HG03097 (cell line): ENCODE results near the gene CALCB.
"Not testable (repeated sequence)": the region's sequence is repeated elsewhere in the genome, so short reads cannot be mapped to it uniquely, and the experiment has no call there.

ENCODE experiments used
- ATAC-seq: cut with Tn5 transposase; IDR thresholded peaks from one replicate; pipeline ENCODE4 v1.9.1; 2021; ENCODE audit not compliant: unreplicated experiment, low FRiP score

Gene CALCB

GRCh38 chr11:15073361-15074205, at the start of gene CALCB:
Gene CALCB, plus strand, starts transcription at chr11:15073593. Its CDS starts 1,126 bp downstream, at chr11:15074719.
- no peak for ATAC-seq

GRCh38 chr11:15027011-15027410, 46.4 kb upstream of the CALCB start:
- ATAC-seq = no peak

- ATAC-seq = no peak
Observed at GRCh38 chr11:15027956-15028355, 45.4 kb upstream of the CALCB start.

- ATAC-seq = no peak
Observed at GRCh38 chr11:15028379-15028778, 45.0 kb upstream of the CALCB start.

GRCh38 chr11:15031945-15032344, 41.4 kb upstream of the CALCB start:
- not testable (repeated sequence) for ATAC-seq

GRCh38 chr11:15034687-15035267, 38.6 kb upstream of the CALCB start:
- ATAC-seq = no peak

GRCh38 chr11:15035283-15035682, 38.1 kb upstream of the CALCB start:
- no peak for ATAC-seq

- no peak for ATAC-seq
Observed at GRCh38 chr11:15038963-15039362, 34.4 kb upstream of the CALCB start.

GRCh38 chr11:15045209-15045608, 28.2 kb upstream of the CALCB start:
- no peak for ATAC-seq

- ATAC-seq = no peak
Observed at GRCh38 chr11:15045891-15046290, 27.5 kb upstream of the CALCB start.

GRCh38 chr11:15046673-15047072, 26.7 kb upstream of the CALCB start:
- ATAC-seq = not testable (repeated sequence)

- no peak for ATAC-seq
Observed at GRCh38 chr11:15048616-15049015, 24.8 kb upstream of the CALCB start.

GRCh38 chr11:15053191-15053685, 20.2 kb upstream of the CALCB start:
- ATAC-seq = no peak

- ATAC-seq = no peak
Observed at GRCh38 chr11:15055620-15056356, 17.6 kb upstream of the CALCB start.

GRCh38 chr11:15057329-15057728, 16.1 kb upstream of the CALCB start:
- ATAC-seq = no peak

- ATAC-seq = no peak
Observed at GRCh38 chr11:15059132-15059915, 14.1 kb upstream of the CALCB start.

GRCh38 chr11:15062599-15062998, 10.8 kb upstream of the CALCB start:
- no peak for ATAC-seq

GRCh38 chr11:15069751-15070150, 3.6 kb upstream of the CALCB start:
- not testable (repeated sequence) for ATAC-seq

- no peak for ATAC-seq
Observed at GRCh38 chr11:15071556-15072255, 1.7 kb upstream of the CALCB start.
